Activated naive CD4-positive, alpha-beta T cell treated with anti-CD3 and anti-CD28 coated beads, Interleukin-2, amount 10 ng/mL, durations not matched to agents 7 days and 5 days (primary cell): ENCODE data around the gene SERPINA9.
"Not testable (repeated sequence)": the region's sequence is repeated elsewhere in the genome, so short reads cannot be mapped to it uniquely, and the experiment has no call there.

Experiments used
- CTCF ChIA-PET: fragments of 350-600 bp; sonication (Branson Sonifier 250); formaldehyde crosslinking; loops from one replicate; lab custom pipeline; 2021; ENCODE audit warnings: antibody characterized with exemption; lab: Charles Lee
- DNase-seq: peaks from one replicate; pipeline ENCODE4 v3.0.0-alpha.2; 2020
- H3K27ac Mint-ChIP-seq: one replicate; pipeline ENCODE4 v1.8.0; 2021; ENCODE audit warnings: mild to moderate bottlenecking, moderate library complexity, mixed read lengths
- H3K27me3 Mint-ChIP-seq: one replicate; pipeline ENCODE4 v1.8.0; 2021; ENCODE audit warnings: mild to moderate bottlenecking, mixed read lengths
- H3K36me3 Mint-ChIP-seq: one replicate; pipeline ENCODE4 v1.8.0; 2021; ENCODE audit warnings: mixed read lengths
- H3K4me1 Mint-ChIP-seq: one replicate; pipeline ENCODE4 v1.8.0; 2021; ENCODE audit warnings: mixed read lengths
- H3K4me3 Mint-ChIP-seq: one replicate; pipeline ENCODE4 v1.8.0; 2021; ENCODE audit warnings: mild to moderate bottlenecking, moderate library complexity, mixed read lengths
- H3K9me3 Mint-ChIP-seq: one replicate; pipeline ENCODE4 v1.8.0; 2021; ENCODE audit warnings: mixed read lengths

SERPINA9 gene

GRCh38 chr14:94476023-94476422 is at the start of gene SERPINA9:
TSS of gene SERPINA9 (minus strand) at chr14:94476197. CDS start at chr14:94469840, 6,357 bp downstream.
- no peak within 1 kb of the TSS for H3K4me3 Mint-ChIP-seq
- no peaks in the 10 kb centered on the region for H3K36me3 Mint-ChIP-seq
- peaks cover 5% of the 10 kb centered on the region for H3K27me3 Mint-ChIP-seq
- peaks cover 11% of the 10 kb centered on the region for H3K9me3 Mint-ChIP-seq
- no peak for DNase-seq
- H3K4me1 Mint-ChIP-seq, result no peaks in the 10 kb centered on the region
- CTCF ChIA-PET, result interaction anchor here (3.1 kb wide), 1 partner anchor 10 kb away, joined by 24 read pairs; no protein-coding TSS in a partner anchor
- no peak within 1 kb of the TSS for H3K27ac Mint-ChIP-seq

DNA sequence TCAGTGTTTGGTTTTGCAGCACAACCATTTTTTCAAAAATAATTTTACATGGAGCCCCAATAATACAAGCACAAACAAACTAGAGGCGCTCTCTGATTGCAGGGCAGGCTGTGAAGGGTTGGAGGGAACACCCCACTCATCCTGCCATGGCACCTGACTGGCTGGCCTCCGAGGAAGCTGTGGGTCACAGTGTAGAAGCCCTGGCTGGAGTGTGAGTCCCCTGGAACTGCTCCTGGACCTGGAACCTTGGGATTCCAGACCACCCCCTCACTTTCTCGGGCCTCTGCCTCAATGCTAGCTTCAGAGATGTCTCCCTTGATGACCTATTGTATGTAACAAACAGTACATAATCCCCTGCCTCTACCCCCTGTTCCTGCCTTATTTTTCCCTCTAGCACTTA is 48.1 kb upstream of the SERPINA9 start:
- CTCF ChIA-PET, result interaction anchor here (0.8 kb wide), 1 partner anchor 17 kb away, joined by 4 read pairs; no protein-coding TSS in a partner anchor
- no peak for DNase-seq
- Mint-ChIP-seq H3K4me3 (no peak overlapping the region), H3K9me3 (peaks cover 3% of the 10 kb centered on the region), H3K27ac (no peak overlapping the region), H3K36me3 (no peaks in the 10 kb centered on the region), H3K27me3 (peaks cover 6% of the 10 kb centered on the region), H3K4me1 (no peaks in the 10 kb centered on the region)

DNA sequence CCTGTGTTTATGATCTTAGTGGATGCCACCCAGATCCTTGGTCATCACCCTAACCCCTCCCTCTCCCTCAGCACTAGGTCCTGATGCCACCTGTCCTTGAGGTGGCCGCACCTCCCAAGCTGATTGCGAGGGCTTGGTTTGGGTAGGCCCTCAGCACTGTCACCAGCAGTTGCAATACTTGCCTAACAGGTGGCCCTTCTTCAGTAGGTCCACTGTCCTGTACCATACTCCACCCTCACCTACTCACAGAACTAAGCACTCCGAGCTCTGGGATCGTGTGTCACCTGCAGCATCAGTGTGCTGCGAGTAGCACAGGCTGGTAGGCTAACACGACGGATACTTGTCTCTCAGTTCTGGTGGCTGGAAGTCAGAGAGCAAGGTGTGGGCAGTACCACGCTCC is 47.3 kb upstream of the SERPINA9 start:
- Mint-ChIP-seq H3K27ac (no peak overlapping the region), H3K36me3 (no peaks in the 10 kb centered on the region), H3K27me3 (peaks cover 6% of the 10 kb centered on the region), H3K4me1 (no peaks in the 10 kb centered on the region), H3K4me3 (no peak overlapping the region), H3K9me3 (peaks cover 6% of the 10 kb centered on the region)
- DNase-seq, result no peak
- CTCF ChIA-PET, result interaction anchor here (0.8 kb wide), 1 partner anchor 16 kb away, joined by 4 read pairs; no protein-coding TSS in a partner anchor

DNA sequence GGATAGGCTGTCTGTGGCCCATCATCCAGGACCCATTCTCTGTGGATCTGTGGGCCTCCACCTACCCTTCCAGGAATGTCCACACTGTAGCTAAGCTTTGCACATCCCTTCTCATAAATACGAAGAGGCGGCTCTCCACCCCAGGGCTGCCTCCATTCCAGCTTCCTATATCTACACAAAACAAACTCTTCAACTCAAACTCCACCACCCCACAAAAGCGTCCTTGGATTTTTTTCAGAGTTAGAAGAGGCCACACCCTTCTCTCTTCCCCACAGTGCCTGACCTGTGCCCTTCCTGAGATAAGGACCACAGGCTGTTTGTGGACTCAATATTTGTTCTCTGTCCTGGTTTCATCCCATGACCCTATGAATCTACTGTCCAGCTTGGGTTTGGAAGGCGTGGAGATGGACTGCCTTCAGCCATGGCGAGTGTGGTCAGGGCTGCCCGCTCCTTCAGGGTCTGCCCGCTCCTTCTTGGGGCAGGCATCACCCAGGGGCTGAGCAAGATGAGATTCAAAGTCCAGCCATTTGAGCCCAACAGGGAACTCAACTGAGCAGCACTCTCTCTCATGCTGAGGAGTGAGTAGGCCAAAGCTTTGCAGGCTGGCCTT is 46.2 kb upstream of the SERPINA9 start:
- no peak overlapping the region for H3K4me3 Mint-ChIP-seq
- no peak overlapping the region for H3K27ac Mint-ChIP-seq
- no peaks in the 10 kb centered on the region for H3K4me1 Mint-ChIP-seq
- H3K9me3 Mint-ChIP-seq, result peaks cover 6% of the 10 kb centered on the region
- CTCF ChIA-PET, result interaction anchor here (0.8 kb wide), 1 partner anchor 27 kb away, joined by 3 read pairs; no protein-coding TSS in a partner anchor
- H3K27me3 Mint-ChIP-seq, result peaks cover 6% of the 10 kb centered on the region
- no peak for DNase-seq
- no peaks in the 10 kb centered on the region for H3K36me3 Mint-ChIP-seq

DNA sequence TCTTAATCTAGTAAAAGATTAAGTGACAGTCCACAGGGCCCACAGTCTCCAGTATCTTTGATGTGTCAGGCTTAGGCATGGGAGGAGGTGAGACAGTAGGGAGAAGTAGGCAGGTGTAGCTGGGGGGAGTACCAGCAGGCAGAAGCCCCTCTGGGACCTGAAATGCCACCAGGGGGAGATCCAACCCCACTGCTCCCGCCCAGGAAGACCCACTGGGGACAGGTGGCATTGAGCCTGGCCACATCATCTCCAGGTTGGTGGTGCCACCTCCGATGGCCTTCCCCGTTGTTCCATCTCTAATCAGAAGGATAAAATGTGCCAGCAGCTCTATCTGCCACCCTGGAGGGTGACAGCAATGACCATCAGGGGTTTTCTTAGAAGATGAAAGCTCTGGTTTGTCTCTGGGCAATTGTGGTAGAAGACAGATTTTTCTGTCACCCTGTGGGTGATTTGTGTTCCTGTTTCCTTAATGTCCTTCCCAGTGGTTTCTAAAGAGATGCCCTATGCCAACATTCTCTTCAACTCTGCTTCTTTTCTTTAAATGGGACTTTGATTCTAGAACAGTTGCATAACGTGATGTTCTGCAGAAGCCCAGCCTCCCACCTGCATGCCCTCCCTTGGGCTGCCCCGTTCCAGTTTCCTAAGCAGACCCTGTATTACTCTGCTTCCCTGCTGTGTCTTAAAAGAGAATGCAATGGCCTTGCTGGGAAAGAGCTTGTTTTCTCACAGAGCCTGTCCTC is 45.5 kb upstream of the SERPINA9 start:
- no peak for DNase-seq
- CTCF ChIA-PET, result interaction anchor here (0.8 kb wide), 1 partner anchor 27 kb away, joined by 3 read pairs; no protein-coding TSS in a partner anchor
- H3K4me1 Mint-ChIP-seq, result no peaks in the 10 kb centered on the region
- H3K27ac Mint-ChIP-seq, result no peak overlapping the region
- no peak overlapping the region for H3K4me3 Mint-ChIP-seq
- H3K27me3 Mint-ChIP-seq, result peaks cover 6% of the 10 kb centered on the region
- no peaks in the 10 kb centered on the region for H3K36me3 Mint-ChIP-seq
- H3K9me3 Mint-ChIP-seq, result peaks cover 6% of the 10 kb centered on the region

DNA sequence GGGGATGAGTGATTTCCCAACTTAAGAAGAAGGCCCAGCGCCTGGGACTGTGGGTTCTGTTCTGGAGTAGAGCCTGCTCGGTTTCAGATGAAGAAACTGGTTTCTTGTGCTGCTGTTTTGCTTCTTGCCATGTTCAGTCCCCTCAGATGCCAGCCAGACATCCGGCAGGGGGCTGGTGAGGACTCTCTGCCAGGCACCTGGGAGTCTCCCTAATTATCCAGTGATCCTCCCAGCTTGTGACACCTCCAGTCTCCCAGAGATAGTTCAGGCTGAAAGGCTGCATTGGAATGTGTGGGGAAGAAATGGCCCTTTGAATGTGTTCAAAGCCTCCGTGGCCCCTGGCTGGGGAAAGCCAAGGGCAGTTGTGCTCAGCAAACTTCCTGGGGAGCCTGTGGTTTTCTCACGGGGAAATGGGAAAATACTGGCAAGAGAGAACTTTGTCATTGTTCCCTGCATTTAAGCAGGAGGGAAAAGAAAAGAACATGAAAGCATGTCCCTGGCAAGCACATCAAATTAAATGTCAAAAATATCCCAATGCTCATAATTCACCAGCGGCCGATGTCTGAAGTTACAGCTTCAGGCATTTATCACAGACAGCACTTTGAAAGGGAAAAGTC is 41.8 kb upstream of the SERPINA9 start:
- H3K9me3 Mint-ChIP-seq, result peaks cover 6% of the 10 kb centered on the region

GRCh38 chr14:94517248-94517640 is 41.2 kb upstream of the SERPINA9 start:
- Mint-ChIP-seq H3K4me1 (no peaks in the 10 kb centered on the region), H3K27me3 (no peaks in the 10 kb centered on the region), H3K9me3 (peaks cover 6% of the 10 kb centered on the region), H3K4me3 (no peak overlapping the region), H3K36me3 (no peaks in the 10 kb centered on the region), H3K27ac (no peak overlapping the region)
- CTCF ChIA-PET, result no interaction called here
- DNase-seq, result no peak

More for the DNA sequence above, 41.8 kb upstream of the SERPINA9 start:
- no peak for DNase-seq
- no peaks in the 10 kb centered on the region for H3K4me1 Mint-ChIP-seq
- CTCF ChIA-PET, result no interaction called here
- H3K4me3 Mint-ChIP-seq, result no peak overlapping the region
- no peak overlapping the region for H3K27ac Mint-ChIP-seq
- no peaks in the 10 kb centered on the region for H3K36me3 Mint-ChIP-seq
- H3K27me3 Mint-ChIP-seq, result no peaks in the 10 kb centered on the region

DNA sequence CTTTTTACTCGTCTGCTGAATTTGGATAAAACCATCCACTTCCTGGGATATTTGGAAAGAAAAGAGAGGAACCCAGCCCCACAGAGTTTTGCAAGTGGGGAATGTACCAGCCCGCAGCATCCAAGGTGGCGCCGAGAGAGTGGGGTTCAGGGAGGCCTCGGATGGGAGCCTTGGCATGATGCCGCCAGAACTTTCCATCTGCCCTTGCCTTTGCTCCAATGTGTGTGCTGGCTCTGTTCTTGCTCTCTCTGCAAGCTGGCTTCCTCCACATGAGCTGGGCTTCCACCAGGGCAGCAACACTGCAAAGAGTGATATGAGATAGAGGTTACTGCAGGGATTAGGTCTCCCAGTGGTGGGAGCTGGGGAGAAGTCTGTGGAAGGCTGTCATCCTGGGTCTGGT is 39.9 kb upstream of the SERPINA9 start:
- Mint-ChIP-seq H3K27ac (no peak overlapping the region), H3K27me3 (no peaks in the 10 kb centered on the region), H3K9me3 (peaks cover 6% of the 10 kb centered on the region), H3K4me3 (no peak overlapping the region), H3K36me3 (no peaks in the 10 kb centered on the region), H3K4me1 (no peaks in the 10 kb centered on the region)
- CTCF ChIA-PET, result no interaction called here
- no peak for DNase-seq

DNA sequence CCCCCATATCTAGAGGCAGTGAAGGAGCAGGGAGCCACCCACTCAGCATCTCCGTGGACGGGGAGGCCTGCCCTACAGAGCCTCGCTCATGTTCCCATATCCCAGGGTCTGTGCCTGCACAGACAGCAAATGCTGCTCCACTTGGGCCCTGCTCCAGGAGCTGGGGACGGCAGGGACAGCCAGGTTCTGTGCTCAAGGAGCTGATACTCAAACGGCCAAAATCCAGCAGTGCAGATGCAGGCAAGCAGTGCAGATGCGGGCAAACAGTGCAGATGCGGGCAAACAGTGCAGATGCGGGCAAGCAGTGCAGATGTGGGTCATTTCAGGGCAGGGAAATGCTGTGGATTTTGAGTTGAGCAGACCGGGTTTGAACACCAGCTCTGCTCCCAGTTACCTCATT is 39.4 kb upstream of the SERPINA9 start:
- Mint-ChIP-seq H3K9me3 (peaks cover 6% of the 10 kb centered on the region), H3K27me3 (no peaks in the 10 kb centered on the region), H3K4me3 (no peak overlapping the region), H3K27ac (no peak overlapping the region), H3K36me3 (no peaks in the 10 kb centered on the region), H3K4me1 (no peaks in the 10 kb centered on the region)
- no peak for DNase-seq
- CTCF ChIA-PET, result no interaction called here

GRCh38 chr14:94514351-94514750 is 38.4 kb upstream of the SERPINA9 start:
- CTCF ChIA-PET, result no interaction called here
- Mint-ChIP-seq H3K27ac (no peak overlapping the region), H3K27me3 (peaks cover 2% of the 10 kb centered on the region), H3K4me3 (no peak overlapping the region), H3K36me3 (no peaks in the 10 kb centered on the region), H3K9me3 (peaks cover 5% of the 10 kb centered on the region), H3K4me1 (no peaks in the 10 kb centered on the region)
- no peak for DNase-seq

DNA sequence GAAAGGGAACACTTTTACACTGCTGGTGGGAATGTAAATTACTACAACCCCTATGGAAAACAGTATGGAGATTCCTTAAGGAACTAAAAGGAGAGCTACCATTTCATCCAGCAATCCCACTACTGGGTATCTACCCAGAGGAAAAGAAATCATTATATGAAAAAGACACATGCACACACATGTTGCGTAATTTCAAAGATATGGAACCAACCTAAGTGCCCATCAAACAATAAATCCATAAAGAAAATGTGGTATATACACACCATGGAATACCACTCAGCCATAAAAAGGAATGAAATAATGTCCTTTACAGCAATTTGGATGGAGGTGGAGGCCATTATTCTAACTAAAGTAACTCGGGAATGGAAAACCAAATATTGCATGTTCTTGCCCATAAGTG is 34.5 kb upstream of the SERPINA9 start:
- H3K4me1 Mint-ChIP-seq, H3K9me3 Mint-ChIP-seq, H3K27me3 Mint-ChIP-seq, CTCF ChIA-PET, H3K36me3 Mint-ChIP-seq, DNase-seq, H3K27ac Mint-ChIP-seq, H3K4me3 Mint-ChIP-seq: not testable (repeated sequence)

DNA sequence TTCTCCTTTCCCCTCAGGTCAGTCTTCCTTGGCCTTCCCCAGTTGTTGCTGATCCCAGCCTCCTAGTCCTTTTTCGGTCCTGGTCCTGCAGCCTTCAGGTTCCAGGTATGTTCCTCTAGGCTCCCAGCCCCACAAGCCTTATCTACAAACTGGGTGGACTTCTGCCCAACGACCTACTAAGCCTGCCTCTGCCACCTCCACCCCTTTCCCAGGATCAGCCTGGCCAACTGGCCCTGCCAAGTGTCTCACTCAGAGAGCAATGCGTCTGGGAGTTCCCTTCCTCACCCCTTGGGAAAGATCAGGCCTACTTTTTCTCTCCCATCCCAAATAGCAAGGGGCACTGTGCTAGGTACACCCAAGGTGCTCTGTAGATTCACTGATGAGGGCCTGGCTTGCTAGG is 33.4 kb upstream of the SERPINA9 start, which contains the start of gene SERPINA12:
SERPINA12 (minus strand) TSS at position 114 of the 400 bp plus-strand sequence. CDS start 11,072 bp downstream, outside the sequence.
- no peaks in the 10 kb centered on the region for H3K9me3 Mint-ChIP-seq
- CTCF ChIA-PET, result no interaction called here

DNA sequence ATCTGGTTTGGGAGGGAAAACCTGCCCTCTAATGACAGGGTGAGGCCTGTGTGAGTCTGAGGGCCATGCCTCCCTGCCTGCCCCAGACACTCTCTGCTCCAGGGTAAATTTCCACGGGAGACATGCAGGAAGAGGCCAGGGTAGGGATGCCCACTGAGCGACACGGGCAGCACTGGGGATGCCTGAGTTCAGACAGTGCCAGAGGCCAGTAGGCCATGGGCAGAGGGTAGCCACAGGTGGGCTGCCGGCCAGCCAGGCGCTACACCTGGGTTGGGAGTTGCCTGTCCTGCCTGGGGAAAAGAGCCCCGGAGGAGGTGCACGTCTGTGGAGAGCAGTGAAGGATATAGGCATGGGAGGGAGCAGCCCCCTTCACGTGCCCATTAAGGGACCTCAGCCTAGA is 29.6 kb upstream of the SERPINA9 start:
- Mint-ChIP-seq H3K27ac (no peak overlapping the region), H3K4me3 (no peak overlapping the region), H3K4me1 (no peaks in the 10 kb centered on the region), H3K36me3 (no peaks in the 10 kb centered on the region), H3K27me3 (peaks cover 10% of the 10 kb centered on the region), H3K9me3 (no peaks in the 10 kb centered on the region)
- DNase-seq, result no peak
- CTCF ChIA-PET, result interaction anchor here (1.6 kb wide), 1 partner anchor 18 kb away, joined by 4 read pairs; no protein-coding TSS in a partner anchor

More for the DNA sequence above, 33.4 kb upstream of the SERPINA9 start, which contains the start of gene SERPINA12:
- Mint-ChIP-seq H3K36me3 (no peaks in the 10 kb centered on the region), H3K4me3 (no peak within 1 kb of the TSS), H3K4me1 (no peaks in the 10 kb centered on the region), H3K27ac (no peak within 1 kb of the TSS), H3K27me3 (peaks cover 10% of the 10 kb centered on the region)
- DNase-seq, result no peak

GRCh38 chr14:94505206-94505605 is 29.2 kb upstream of the SERPINA9 start:
- H3K36me3 Mint-ChIP-seq, result no peaks in the 10 kb centered on the region
- H3K27ac Mint-ChIP-seq, result no peak overlapping the region
- DNase-seq, result no peak
- no peaks in the 10 kb centered on the region for H3K4me1 Mint-ChIP-seq
- no peak overlapping the region for H3K4me3 Mint-ChIP-seq
- H3K27me3 Mint-ChIP-seq, result peaks cover 13% of the 10 kb centered on the region
- no peaks in the 10 kb centered on the region for H3K9me3 Mint-ChIP-seq
- CTCF ChIA-PET, result no interaction called here
